Measurements from ENCODE around the gene APLF. TPM values are rescaled to one million over a fixed set of nuclear protein-coding genes. Genes with fewer than 3 reads are reported as not detected.

Gene APLF
- total RNA-seq, 2 experiments from 2014 or later, result 6.1 to 7.6 TPM

GRCh38 chr2:68425503-68425902 is 41.9 kb upstream of the APLF start:
- H2AFZ ChIP-seq (ENCODE audit: low read length), result peak overlapping the region; percentile 86; the same call in 1 of the 2 replicates
- no peaks in the 10 kb centered on the region for H3K9me2 ChIP-seq (ENCODE audit: insufficient read depth, low read length)
- H3K4me1 ChIP-seq (ENCODE audit: insufficient read depth, low read length, poor library complexity, severe bottlenecking), result peaks cover 76% of the 10 kb centered on the region
- no peaks in the 10 kb centered on the region for H3K36me3 ChIP-seq (ENCODE audit: insufficient read depth, low read length)
- H3K27ac ChIP-seq (ENCODE audit: low read depth, low read length, poor library complexity, severe bottlenecking), result peak overlapping the region; percentile 88
- TF ChIP-seq EZH2phosphoT487 (IDR thresholded peaks at IDR 0.05; ENCODE audit: borderline replicate concordance, low read depth, low read length) (no peak), CTCF (conservative IDR thresholded peaks at IDR 0.05; ENCODE audit: low read length) (no peak)
- no peaks in the 10 kb centered on the region for H3K9me3 ChIP-seq (ENCODE audit: low read length)
- no peaks in the 10 kb centered on the region for H3K79me2 ChIP-seq (ENCODE audit: insufficient read depth, low read depth, low read length)
- H4K20me1 ChIP-seq (ENCODE audit: insufficient read depth, low read length), result no peaks in the 10 kb centered on the region
- CTCF ChIA-PET (ENCODE audit: unreplicated experiment), result interaction anchor here (0.5 kb wide), 1 partner anchor 1833 kb away, joined by 3 read pairs; no protein-coding TSS in a partner anchor
- POLR2A ChIA-PET, result interaction anchor here (0.9 to 7.6 kb wide), 3 partner anchors 11 to 15 kb away, joined by 5 to 103 read pairs (median 13); no protein-coding TSS in a partner anchor
- no peak overlapping the region for H3K4me3 ChIP-seq (ENCODE audit: low read depth, low read length, poor library complexity, severe bottlenecking)
- no peak for DNase-seq (ENCODE audit: low spot score)
- no TSS peak for BruUV-seq (replicated peaks)
- intact Hi-C loops (cut with micrococcal nuclease; ENCODE audit: unreplicated experiment), result no loop called here
- H3K4me2 ChIP-seq (ENCODE audit: low read length), result peak overlapping the region; percentile 61; the same call in 1 of the 2 replicates

GRCh38 chr2:68426446-68426845 is 40.9 kb upstream of the APLF start:
- no peak for TF ChIP-seq EZH2phosphoT487 (IDR thresholded peaks at IDR 0.05; ENCODE audit: borderline replicate concordance, low read depth, low read length)
- no peak for TF ChIP-seq CTCF (conservative IDR thresholded peaks at IDR 0.05; ENCODE audit: low read length)
- Histone ChIP-seq H3K4me1 (ENCODE audit: insufficient read depth, low read length, poor library complexity, severe bottlenecking) (peaks cover 67% of the 10 kb centered on the region), H3K4me2 (ENCODE audit: low read length) (peak overlapping the region; percentile 62), H3K27ac (ENCODE audit: low read depth, low read length, poor library complexity, severe bottlenecking) (peak overlapping the region; percentile 88), H3K9me2 (ENCODE audit: insufficient read depth, low read length) (no peaks in the 10 kb centered on the region), H4K20me1 (ENCODE audit: insufficient read depth, low read length) (no peaks in the 10 kb centered on the region), H3K4me3 (ENCODE audit: low read depth, low read length, poor library complexity, severe bottlenecking) (peak overlapping the region; percentile 34), H2AFZ (ENCODE audit: low read length) (peak overlapping the region; percentile 93; the same call in 1 of the 2 replicates), H3K9me3 (ENCODE audit: low read length) (no peaks in the 10 kb centered on the region), H3K36me3 (ENCODE audit: insufficient read depth, low read length) (no peaks in the 10 kb centered on the region), H3K79me2 (ENCODE audit: insufficient read depth, low read depth, low read length) (no peaks in the 10 kb centered on the region)
- DNase-seq (ENCODE audit: low spot score), result no peak
- intact Hi-C loops (cut with micrococcal nuclease; ENCODE audit: unreplicated experiment), result loop anchor here (2.0 kb wide), 1 partner anchor 40 kb away; no protein-coding TSS in a partner anchor
- CTCF ChIA-PET (ENCODE audit: unreplicated experiment), result no interaction called here
- BruUV-seq (replicated peaks), result no TSS peak
- POLR2A ChIA-PET, result interaction anchor here (0.5 to 7.6 kb wide), 8 partner anchors 10 to 1821 kb away, joined by 3 to 103 read pairs (median 5); no protein-coding TSS in a partner anchor

Measured in OCI-LY7 (cell line).